ENCODE results near the gene NECTIN4.

GRCh38 chr1:161091093-161091492 is 1.7 kb upstream of the NECTIN4 start:
- TF ChIP-seq RAD21 (IDR thresholded peaks at IDR 0.05; ENCODE audit: low read length), result no peak
- TF ChIP-seq CTCF (IDR thresholded peaks at IDR 0.05), result no peak
- TF ChIP-seq YY1 (IDR thresholded peaks at IDR 0.05; ENCODE audit: low read depth), result no peak
- no peak for TF ChIP-seq SIN3A (IDR thresholded peaks at IDR 0.05; ENCODE audit: borderline replicate concordance, low read depth, low read length)

Data from SK-N-SH (cell line).